AG04449 (cell line): Measurements from ENCODE around the gene KXD1.

ENCODE experiments used
- CTCF ChIA-PET: fragments of 350-600 bp; formaldehyde crosslinking; extraction: SDS; loops from one replicate; lab custom pipeline; 2021; ENCODE audit warnings: antibody characterized with exemption; lab: Yijun Ruan, JAX
- POLR2A ChIA-PET: fragments of 400-600, 350-600 bp; formaldehyde crosslinking; extraction: SDS; loops from one replicate; lab custom pipeline; 2020; ENCODE audit warnings: antibody characterized with exemption, inconsistent platforms; lab: Yijun Ruan, JAX
- DNase-seq: peaks from one replicate; pipeline ENCODE4 v3.0.0-alpha.2; 2010; ENCODE audit warnings: low read depth, low spot score
- H3K4me3 ChIP-seq: 2 replicates; pipeline ENCODE4 v1.5.1; 2011; ENCODE audit warnings: low read depth, mild to moderate bottlenecking, control low read depth, low read length
- TF ChIP-seq, protein P1 (sequence below): IDR thresholded peaks from one replicate; pipeline ENCODE4 v1.5.1; 2011; ENCODE audit warnings: mild to moderate bottlenecking, moderate library complexity, low read length, control low read depth, inconsistent platforms; ENCODE audit not compliant: insufficient read depth; ENCODE audit errors: missing control alignments

KXD1 gene, protein sequence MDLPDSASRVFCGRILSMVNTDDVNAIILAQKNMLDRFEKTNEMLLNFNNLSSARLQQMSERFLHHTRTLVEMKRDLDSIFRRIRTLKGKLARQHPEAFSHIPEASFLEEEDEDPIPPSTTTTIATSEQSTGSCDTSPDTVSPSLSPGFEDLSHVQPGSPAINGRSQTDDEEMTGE

DNA sequence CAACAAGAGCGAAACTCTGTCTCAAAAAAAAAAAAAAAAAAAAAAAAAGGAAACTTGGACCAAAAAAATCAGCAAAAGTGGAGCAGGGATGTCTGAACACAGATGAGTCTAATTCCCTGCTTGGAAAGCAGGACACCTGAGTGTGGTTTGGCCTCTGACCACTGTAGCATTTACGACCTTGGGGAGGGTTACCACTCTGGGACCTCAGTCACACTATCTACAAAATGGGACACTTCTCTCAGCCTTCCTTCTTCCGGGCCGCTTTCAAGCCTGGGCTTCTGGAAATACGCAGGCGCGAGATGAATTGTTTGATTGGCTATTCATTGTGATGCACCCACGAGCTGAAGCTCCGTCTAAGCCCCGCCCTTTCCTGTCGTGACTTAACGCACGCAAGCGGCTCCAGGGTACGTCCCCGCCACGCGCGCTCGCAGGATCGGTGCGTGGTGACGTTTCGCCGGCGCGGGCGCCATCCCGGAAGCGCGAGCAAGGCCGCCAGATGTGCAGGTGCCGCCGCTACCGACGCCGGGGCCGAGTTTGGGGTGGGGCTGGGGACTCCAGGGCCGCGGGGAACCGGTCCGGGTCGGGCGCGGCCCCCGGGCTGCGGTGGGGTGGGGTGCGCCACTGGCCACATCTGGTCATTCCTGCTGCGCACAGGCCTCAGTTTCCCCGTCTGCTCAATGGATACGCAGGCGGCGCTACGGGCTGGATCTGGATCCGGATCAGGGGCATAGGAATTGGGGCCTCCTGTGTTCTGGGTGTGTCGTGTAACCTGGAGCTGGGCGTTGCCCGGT, at the start of gene KXD1:
Gene KXD1, plus strand, starts transcription at position 460 of the 791 bp plus-strand sequence. CDS start 4,187 bp downstream, outside the sequence.
- POLR2A ChIA-PET, result interaction anchor here (0.6 to 2.7 kb wide), 11 partner anchors 12 to 402 kb away, joined by 3 to 17 read pairs (median 4); partner anchors contain the start of genes DDX49, ELL, FKBP8 and JUND
- CTCF ChIA-PET, result interaction anchor here (0.6 to 2.0 kb wide), 7 partner anchors 13 to 290 kb away, joined by 3 to 11 read pairs (median 3); no protein-coding TSS in a partner anchor
- peak within 1 kb of the TSS; percentile 91 for H3K4me3 ChIP-seq
- peak; percentile 92 for DNase-seq
- TF ChIP-seq, protein P1, sequence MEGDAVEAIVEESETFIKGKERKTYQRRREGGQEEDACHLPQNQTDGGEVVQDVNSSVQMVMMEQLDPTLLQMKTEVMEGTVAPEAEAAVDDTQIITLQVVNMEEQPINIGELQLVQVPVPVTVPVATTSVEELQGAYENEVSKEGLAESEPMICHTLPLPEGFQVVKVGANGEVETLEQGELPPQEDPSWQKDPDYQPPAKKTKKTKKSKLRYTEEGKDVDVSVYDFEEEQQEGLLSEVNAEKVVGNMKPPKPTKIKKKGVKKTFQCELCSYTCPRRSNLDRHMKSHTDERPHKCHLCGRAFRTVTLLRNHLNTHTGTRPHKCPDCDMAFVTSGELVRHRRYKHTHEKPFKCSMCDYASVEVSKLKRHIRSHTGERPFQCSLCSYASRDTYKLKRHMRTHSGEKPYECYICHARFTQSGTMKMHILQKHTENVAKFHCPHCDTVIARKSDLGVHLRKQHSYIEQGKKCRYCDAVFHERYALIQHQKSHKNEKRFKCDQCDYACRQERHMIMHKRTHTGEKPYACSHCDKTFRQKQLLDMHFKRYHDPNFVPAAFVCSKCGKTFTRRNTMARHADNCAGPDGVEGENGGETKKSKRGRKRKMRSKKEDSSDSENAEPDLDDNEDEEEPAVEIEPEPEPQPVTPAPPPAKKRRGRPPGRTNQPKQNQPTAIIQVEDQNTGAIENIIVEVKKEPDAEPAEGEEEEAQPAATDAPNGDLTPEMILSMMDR, result no peak

DNA sequence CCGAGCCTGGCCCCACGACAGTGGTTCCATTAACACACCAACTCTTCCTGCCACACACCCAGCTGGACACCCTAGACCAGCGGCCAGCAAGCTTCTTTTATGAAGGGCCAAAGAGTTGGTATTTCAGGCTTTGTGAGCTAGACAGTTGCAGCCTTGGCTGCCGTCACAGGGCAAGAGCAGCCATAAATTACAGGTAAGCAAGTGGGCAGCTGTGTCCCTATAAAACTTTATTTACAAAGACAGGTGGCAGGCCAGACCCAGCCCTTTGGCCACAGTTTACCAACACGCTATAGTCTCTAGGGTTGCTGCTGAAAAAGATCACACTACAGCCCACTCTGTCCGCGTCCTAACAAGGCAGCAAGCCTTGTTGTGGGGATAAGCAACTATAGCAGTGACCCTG, 49.1 kb upstream of the KXD1 start:
- TF ChIP-seq, protein P1, result no peak
- POLR2A ChIA-PET, result no interaction called here
- no peak overlapping the region for H3K4me3 ChIP-seq
- no peak for DNase-seq
- CTCF ChIA-PET, result interaction anchor here (0.5 to 3.7 kb wide), 7 partner anchors 8 to 513 kb away, joined by 3 to 18 read pairs (median 4); partner anchors contain the start of gene ELL

DNA sequence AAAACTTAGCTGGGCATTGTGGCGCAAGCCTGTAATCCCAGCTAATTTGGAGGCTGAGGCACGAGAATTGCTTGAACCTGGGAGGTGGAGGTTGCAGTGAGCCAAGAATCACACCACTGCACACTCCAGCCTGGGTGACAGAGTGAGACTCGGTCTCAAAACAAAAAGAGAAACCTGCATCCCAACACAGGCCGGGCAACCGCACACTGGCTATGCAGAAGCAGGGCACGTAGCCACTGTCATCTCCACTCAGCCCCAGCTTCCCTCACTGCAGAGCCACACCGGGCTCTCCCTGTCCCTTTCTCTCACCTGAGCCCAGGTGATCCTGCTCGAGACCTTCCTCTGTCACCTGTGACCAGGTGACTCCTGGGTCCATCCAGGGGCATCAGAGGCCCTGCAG, 47.5 kb upstream of the KXD1 start:
- TF ChIP-seq, protein P1, result no peak
- H3K4me3 ChIP-seq, result no peak overlapping the region
- ChIA-PET CTCF (interaction anchor here (0.9 to 1.9 kb wide), 6 partner anchors 9 to 48 kb away, joined by 3 to 6 read pairs (median 4); no protein-coding TSS in a partner anchor), POLR2A (no interaction called here)
- no peak for DNase-seq

DNA sequence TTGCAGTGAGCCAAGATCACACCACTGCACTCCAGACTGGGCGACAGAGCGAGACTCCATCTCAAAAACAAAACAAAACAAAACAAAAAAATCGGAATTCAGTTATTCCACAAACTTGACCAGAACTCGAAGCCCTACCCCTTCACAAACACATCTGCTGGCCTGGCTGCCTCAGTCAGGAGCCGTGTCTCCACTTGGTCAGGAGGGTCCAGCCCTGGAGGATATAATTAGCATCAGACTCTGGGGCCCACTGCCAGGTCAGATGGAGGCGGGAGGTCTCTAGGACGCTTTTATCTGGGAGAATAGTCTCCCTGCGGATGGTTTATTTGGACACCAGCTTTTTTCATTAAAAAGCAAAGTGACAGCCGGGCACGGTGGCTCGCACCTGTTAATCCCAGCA, 43.8 kb upstream of the KXD1 start:
- TF ChIP-seq, protein P1, result no peak
- POLR2A ChIA-PET, result no interaction called here

DNA sequence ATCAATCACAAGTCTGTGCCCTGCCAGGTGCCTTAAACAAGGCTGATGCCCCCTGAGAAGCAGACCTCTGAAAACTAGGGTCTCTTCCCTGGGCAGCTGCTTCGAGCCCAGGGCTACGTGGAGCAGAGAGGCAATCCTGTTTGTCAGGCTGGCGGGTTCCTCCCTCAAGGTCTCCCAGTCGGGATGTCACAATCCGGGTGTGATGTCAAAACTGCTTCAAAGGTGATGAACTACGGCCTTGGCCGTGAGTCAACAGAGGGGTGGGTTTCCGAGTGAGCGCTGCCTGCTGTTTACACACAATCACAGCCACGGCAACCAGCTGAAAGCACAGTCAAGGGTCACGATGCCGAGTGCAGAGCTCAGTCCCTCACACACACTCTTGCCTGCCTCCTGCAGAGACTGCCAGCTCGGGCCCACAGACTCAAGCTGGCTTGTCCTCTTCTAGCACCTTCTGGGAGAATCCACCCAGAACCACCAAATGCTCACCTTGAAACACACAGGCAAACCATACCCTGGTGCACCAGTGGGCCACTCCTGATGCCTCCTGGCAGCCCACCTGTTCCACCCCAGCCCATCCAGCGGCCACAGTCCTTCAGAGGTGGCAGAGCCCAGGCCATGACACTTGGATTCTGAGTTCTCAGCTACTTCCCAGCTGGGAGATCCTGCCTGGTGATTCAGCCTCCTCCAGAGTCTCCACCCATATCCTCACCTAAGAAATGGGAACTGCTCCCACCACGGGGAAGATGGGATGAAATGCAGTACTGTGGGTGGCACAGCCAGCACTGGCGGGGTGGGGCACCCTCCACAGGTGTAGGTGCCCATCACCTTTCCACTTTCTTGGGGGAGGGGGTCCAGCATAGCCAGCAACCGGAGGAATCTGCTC, 42.6 kb upstream of the KXD1 start:
- ChIA-PET CTCF (interaction anchor here (1.5 kb wide), 2 partner anchors 45 to 64 kb away, joined by 5 to 6 read pairs; no protein-coding TSS in a partner anchor), POLR2A (no interaction called here)
- no peak overlapping the region for H3K4me3 ChIP-seq
- TF ChIP-seq, protein P1, result no peak
- no peak for DNase-seq

More for the DNA sequence above, 43.8 kb upstream of the KXD1 start:
- no peak for DNase-seq
- CTCF ChIA-PET, result interaction anchor here (1.5 kb wide), 2 partner anchors 44 to 63 kb away, joined by 5 to 6 read pairs; no protein-coding TSS in a partner anchor
- H3K4me3 ChIP-seq, result no peak overlapping the region
